Fibroblast of lung (primary cell): ENCODE measurements around the gene MRPS25.

Experiments used
- CTCF ChIP-seq, 2 donors: IDR thresholded peaks in 1 of 2; conservative IDR thresholded peaks in 1 of 2; 1 replicate in 1 of 2; 2 replicates in 1 of 2; pipeline ENCODE4 v1.5.1; 2011 to 2012; ENCODE audit warnings: low read length in 2 of 2, control low read depth in 1 of 2, inconsistent platforms in 1 of 2, low read depth in 1 of 2, mild to moderate bottlenecking in 1 of 2
- EZH2 ChIP-seq: IDR thresholded peaks from 2 replicates; pipeline ENCODE4 v1.5.1; 2012; ENCODE audit warnings: low read length, control low read depth, mild to moderate bottlenecking; ENCODE audit errors: missing control alignments

GRCh38 chr3:15086699-15087098, 21.6 kb upstream of the MRPS25 start:
- TF ChIP-seq CTCF (conservative IDR thresholded peaks at IDR 0.05 in 1 of 2, IDR thresholded peaks at IDR 0.05 in 1 of 2; ENCODE audit: low read depth in 1 of 2, low read length in 2 of 2) (no peak), EZH2 (no peak)
